ENCODE measurements around the gene DHRS9. TPM values are rescaled to one million over a fixed set of nuclear protein-coding genes. Genes with fewer than 3 reads are reported as not detected.

The DHRS9 gene
- total and polyA plus RNA-seq, 9 of the 15 experiments (the other 6 are each of a cell fraction or from before 2014, with no cell fraction given) = 0.27 to 1.7 (median 0.69) TPM

DNA sequence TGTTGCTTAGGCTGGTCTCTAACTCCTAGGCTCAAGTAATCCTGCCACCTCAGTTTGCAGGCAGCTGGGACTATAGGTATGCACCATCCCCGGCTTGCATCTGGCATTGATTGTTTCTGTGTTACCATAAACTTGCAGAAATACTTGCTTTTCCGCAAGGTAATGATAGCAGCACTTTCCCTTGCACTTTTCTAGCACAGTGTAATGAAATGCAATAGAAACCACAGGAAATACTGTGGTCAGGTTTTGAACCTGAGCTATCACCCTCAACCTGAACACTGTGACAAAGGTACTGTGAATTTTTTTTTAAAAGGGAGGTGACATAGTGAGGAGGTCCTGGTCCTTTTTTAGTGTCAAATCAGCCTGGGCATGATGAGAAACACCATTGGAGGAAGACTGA lies 38.3 kb downstream of the DHRS9 start:
- Histone ChIP-seq H3K4me3 (no peak overlapping the region), H3K4me1 (replicated peaks in 1 of 2; ENCODE audit: control insufficient read depth in 2 of 2, insufficient read depth in 2 of 2, low read length in 2 of 2) (peaks cover 0 to 17% of the 10 kb centered on the region in 2 experiments; a peak in 4 of 5 replicates), H3K27me3 (ENCODE audit: control insufficient read depth in 2 of 2, insufficient read depth in 2 of 2, low read length in 2 of 2) (no peaks in the 10 kb centered on the region), H3K9me1 (ENCODE audit: control insufficient read depth, insufficient read depth, low read length) (no peaks in the 10 kb centered on the region), H3K27ac (ENCODE audit: extremely low read depth, low read depth, low read length) (no peak overlapping the region), H3K4me2 (ENCODE audit: insufficient read depth, low read length) (no peak overlapping the region), H3K9ac (ENCODE audit: insufficient read depth in 1 of 2, low read depth in 2 of 2, low read length in 2 of 2) (no peak overlapping the region), H4K20me1 (replicated peaks; ENCODE audit: control insufficient read depth, insufficient read depth, low read length) (no peaks in the 10 kb centered on the region), H3K36me3 (ENCODE audit: control insufficient read depth, insufficient read depth, low read length) (no peaks in the 10 kb centered on the region), H2AFZ (ENCODE audit: low read depth, low read length) (no peak overlapping the region), H3K79me2 (ENCODE audit: control insufficient read depth, insufficient read depth, low read length) (no peaks in the 10 kb centered on the region), H3K9me3 (replicated peaks; ENCODE audit: control insufficient read depth, insufficient read depth, low read depth, low read length) (no peaks in the 10 kb centered on the region)
- TF ChIP-seq FOS (IDR thresholded peaks at IDR 0.05; ENCODE audit: extremely low read depth, insufficient read length) (no peak), EHMT2 (IDR thresholded peaks at IDR 0.05) (no peak), CEBPG (CRISPR knock-in tag; IDR thresholded peaks at IDR 0.05) (peak; percentile 22; the same call in 1 of the 2 replicates), CEBPG (tag; conservative IDR thresholded peaks at IDR 0.05 in 1 of 2, IDR thresholded peaks at IDR 0.05 in 1 of 2) (no peak), ZNF239 (CRISPR knock-in tag; IDR thresholded peaks at IDR 0.05) (no peak), ZSCAN29 (IDR thresholded peaks at IDR 0.05) (no peak), CHD1 (IDR thresholded peaks at IDR 0.05; ENCODE audit: low read length) (no peak), HDAC8 (tag; IDR thresholded peaks at IDR 0.05) (no peak), SPI1 (IDR thresholded peaks at IDR 0.05; ENCODE audit: borderline replicate concordance, low read depth, low read length) (peak; percentile 41; the same call in 1 of the 2 replicates), ZBTB8A (IDR thresholded peaks at IDR 0.05; ENCODE audit: partially characterized antibody) (no peak), POLR2A (conservative IDR thresholded peaks at IDR 0.05) (no peak), CHD2 (IDR thresholded peaks at IDR 0.05; ENCODE audit: low read depth, low read length) (no peak), HDAC3 (IDR thresholded peaks at IDR 0.05; ENCODE audit: borderline replicate concordance, partially characterized antibody) (no peak), HNRNPL (IDR thresholded peaks at IDR 0.05; ENCODE audit: low read depth, low read length) (no peak), MECOM (CRISPR knock-in tag; IDR thresholded peaks at IDR 0.05) (no peak), KLF1 (tag; IDR thresholded peaks at IDR 0.05) (no peak), NUFIP1 (IDR thresholded peaks at IDR 0.05; ENCODE audit: partially characterized antibody) (no peak), RAD21 (CRISPR knock-in tag; conservative IDR thresholded peaks at IDR 0.05 in 1 of 2, IDR thresholded peaks at IDR 0.05 in 1 of 2) (0 out of 4 replicates have a peak, but pooled peaks of 1 of the 2 experiments have one; percentile 3)
- TF ChIP-seq, protein P1, sequence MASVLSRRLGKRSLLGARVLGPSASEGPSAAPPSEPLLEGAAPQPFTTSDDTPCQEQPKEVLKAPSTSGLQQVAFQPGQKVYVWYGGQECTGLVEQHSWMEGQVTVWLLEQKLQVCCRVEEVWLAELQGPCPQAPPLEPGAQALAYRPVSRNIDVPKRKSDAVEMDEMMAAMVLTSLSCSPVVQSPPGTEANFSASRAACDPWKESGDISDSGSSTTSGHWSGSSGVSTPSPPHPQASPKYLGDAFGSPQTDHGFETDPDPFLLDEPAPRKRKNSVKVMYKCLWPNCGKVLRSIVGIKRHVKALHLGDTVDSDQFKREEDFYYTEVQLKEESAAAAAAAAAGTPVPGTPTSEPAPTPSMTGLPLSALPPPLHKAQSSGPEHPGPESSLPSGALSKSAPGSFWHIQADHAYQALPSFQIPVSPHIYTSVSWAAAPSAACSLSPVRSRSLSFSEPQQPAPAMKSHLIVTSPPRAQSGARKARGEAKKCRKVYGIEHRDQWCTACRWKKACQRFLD (CRISPR knock-in tag; IDR thresholded peaks at IDR 0.05) = no peak
- ATAC-seq = no peak
- DNase-seq (ENCODE audit: extremely low read depth in 1 of 4, low spot score in 3 of 4) = no peak
- ChIA-PET CTCF (ENCODE audit: low intra/inter-chr PET ratio) (interaction anchor here (0.7 to 2.9 kb wide), 2 partner anchors 114 to 168 kb away, joined by 4 to 10 read pairs; no protein-coding TSS in a partner anchor), POLR2A (interaction anchor here (1.3 kb wide), 2 partner anchors 12 kb away, joined by 4 read pairs; no protein-coding TSS in a partner anchor)
- in situ Hi-C loops (cut with MboI) = no loop called here
- FAIRE-seq = no peak
- WGBS (ENCODE audit: insufficient coverage, low coverage, missing lambda C conversion rate) = 61% methylated on average over 2 of the region's 2 CpGs
- intact Hi-C loops (cut with micrococcal nuclease) = loop anchor here (2.0 to 5.0 kb wide), 2 partner anchors 75 to 169 kb away; partner anchors contain the start of gene ABCB11
- no TSS peak for BruUV-seq (replicated peaks)
